OCI-LY7 (cell line): Measurements from ENCODE around the gene FLOT2. TPM values are rescaled to one million over a fixed set of nuclear protein-coding genes. Genes with fewer than 3 reads are reported as not detected.

ENCODE experiments used
- BruUV-seq: library from RNA; stranded (reverse); fragments of 400-500 nt; replicated peaks from 2 replicates; lab custom pipeline; 2021; lab: Mats Ljungman, UMichigan
- CTCF ChIA-PET: fragments of 300-600 bp; sonication (Branson Sonifier 250); formaldehyde crosslinking; loops from one replicate; lab custom pipeline; 2022; ENCODE audit warnings: antibody characterized with exemption; ENCODE audit not compliant: unreplicated experiment; lab: Charles Lee
- POLR2A ChIA-PET: fragments of 300-600 bp; sonication (Branson Sonifier 250); formaldehyde crosslinking; loops from one replicate; lab custom pipeline; 2022; ENCODE audit warnings: antibody characterized with exemption; lab: Charles Lee
- DNase-seq: peaks from one replicate; pipeline ENCODE4 v3.0.0-alpha.2; 2015; ENCODE audit warnings: low spot score
- H2AFZ ChIP-seq: fragments of 200-600 bp; sonication (generic), shearing (Covaris generic); 2 replicates; pipeline ENCODE4 v1.6.1; 2014; ENCODE audit warnings: mild to moderate bottlenecking, antibody characterized with exemption, low read length, moderate library complexity
- H3K27ac ChIP-seq: fragments of 200-600 bp; sonication (generic); 2 replicates; pipeline ENCODE4 v1.5.1; 2014; ENCODE audit warnings: mixed run types, low read depth, mild to moderate bottlenecking, moderate library complexity, low read length, inconsistent platforms; ENCODE audit not compliant: poor library complexity, severe bottlenecking
- H3K36me3 ChIP-seq: fragments of 200-600 bp; sonication (generic); 2 replicates; pipeline ENCODE4 v1.6.1; 2014; ENCODE audit warnings: mild to moderate bottlenecking, antibody characterized with exemption, low read length, moderate library complexity, mixed read lengths; ENCODE audit not compliant: insufficient read depth
- H3K4me1 ChIP-seq: fragments of 200-600 bp; sonication (generic); 2 replicates; pipeline ENCODE4 v1.5.1; 2014; ENCODE audit warnings: mild to moderate bottlenecking, low read length; ENCODE audit not compliant: insufficient read depth, poor library complexity, severe bottlenecking
- H3K4me2 ChIP-seq: fragments of 200-600 bp; sonication (generic); 2 replicates; pipeline ENCODE4 v1.6.1; 2014; ENCODE audit warnings: mild to moderate bottlenecking, low read length
- H3K4me3 ChIP-seq: fragments of 200-600 bp; sonication (generic); 2 replicates; pipeline ENCODE4 v1.5.1; 2014; ENCODE audit warnings: mild to moderate bottlenecking, low read depth, low read length; ENCODE audit not compliant: poor library complexity, severe bottlenecking
- H3K79me2 ChIP-seq: fragments of 200-600 bp; sonication (generic); 2 replicates; pipeline ENCODE4 v1.6.1; 2016; ENCODE audit warnings: low read depth, mild to moderate bottlenecking, low read length, moderate library complexity, mixed read lengths; ENCODE audit not compliant: insufficient read depth
- H3K9me2 ChIP-seq: fragments of 200-600 bp; sonication (generic); 2 replicates; pipeline ENCODE4 v1.6.1; 2016; ENCODE audit warnings: mild to moderate bottlenecking, low read length, mixed read lengths; ENCODE audit not compliant: insufficient read depth
- H3K9me3 ChIP-seq: fragments of 200-600 bp; sonication (generic); 2 replicates; pipeline ENCODE4 v1.6.1; 2014; ENCODE audit warnings: mild to moderate bottlenecking, mixed run types, low read length, mixed read lengths
- H4K20me1 ChIP-seq: fragments of 200-600 bp; sonication (generic); 2 replicates; pipeline ENCODE4 v1.6.1; 2014; ENCODE audit warnings: mild to moderate bottlenecking, antibody characterized with exemption, low read length, moderate library complexity, mixed read lengths; ENCODE audit not compliant: insufficient read depth
- EZH2phosphoT487 ChIP-seq: fragments of 200-600 bp; sonication (generic); IDR thresholded peaks from 2 replicates; pipeline ENCODE4 v1.6.1; 2018; ENCODE audit warnings: low read depth, borderline replicate concordance, mild to moderate bottlenecking, mixed run types, antibody characterized with exemption, low read length, moderate library complexity, mixed read lengths
- intact Hi-C: fragments of 100-400 bp; cut with micrococcal nuclease; formaldehyde crosslinking; loops from one replicate; pipeline ENCODE4 v1.10.0; 2022; ENCODE audit not compliant: unreplicated experiment
- total RNA-seq, 2 experiments: library from RNA; depleted of rRNA in 1 of 2; stranded (reverse); fragments of >200 nt in 1 of 2; shearing (Covaris generic) in 1 of 2; gene quantifications; 2 replicates each; pipeline ENCODE4 v1.2.3, GENCODE V29; 2014 to 2022
- TF ChIP-seq, protein P1 (sequence below): fragments of 200-600 bp; sonication (generic); conservative IDR thresholded peaks from 2 replicates; pipeline ENCODE4 v1.5.1; 2014; ENCODE audit warnings: mild to moderate bottlenecking, antibody characterized with exemption, low read length, moderate library complexity, mixed read lengths

Gene FLOT2
- total RNA-seq, 2 experiments from 2014 or later: 46.5 to 122 TPM

DNA sequence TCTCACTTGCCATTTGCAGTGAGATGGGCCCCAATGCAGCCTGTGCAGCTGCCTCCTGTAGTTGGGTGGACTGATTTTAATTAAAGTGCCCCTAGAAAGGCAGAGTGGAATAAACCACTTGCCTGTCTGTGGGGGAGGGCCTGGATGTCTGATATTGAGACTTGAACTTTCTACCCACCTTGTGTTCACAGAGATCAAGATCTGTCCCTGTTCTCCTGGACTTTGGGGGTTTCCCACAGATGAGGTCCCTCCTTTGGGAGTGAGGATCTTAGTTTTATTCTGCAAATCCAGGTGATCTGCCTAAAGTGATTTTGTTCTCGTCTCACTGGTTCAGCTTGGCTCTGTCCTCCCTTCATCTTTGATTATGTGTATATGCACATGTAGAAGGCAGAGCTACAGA lies 13.0 kb upstream of the FLOT2 start:
- ChIA-PET CTCF (interaction anchor here (0.6 kb wide), 1 partner anchor 22 kb away, joined by 3 read pairs; no protein-coding TSS in a partner anchor), POLR2A (interaction anchor here (0.6 to 0.9 kb wide), 4 partner anchors 19 to 53 kb away, joined by 3 to 4 read pairs (median 4); no protein-coding TSS in a partner anchor)
- Histone ChIP-seq H3K27ac (no peak overlapping the region), H4K20me1 (no peaks in the 10 kb centered on the region), H3K4me3 (no peak overlapping the region), H2AFZ (no peak overlapping the region), H3K9me2 (no peaks in the 10 kb centered on the region), H3K79me2 (no peaks in the 10 kb centered on the region), H3K36me3 (peaks cover 98% of the 10 kb centered on the region), H3K4me2 (no peak overlapping the region), H3K9me3 (no peaks in the 10 kb centered on the region), H3K4me1 (no peaks in the 10 kb centered on the region)
- no peak for DNase-seq
- intact Hi-C loops: no loop called here
- no TSS peak for BruUV-seq
- TF ChIP-seq, protein P1, sequence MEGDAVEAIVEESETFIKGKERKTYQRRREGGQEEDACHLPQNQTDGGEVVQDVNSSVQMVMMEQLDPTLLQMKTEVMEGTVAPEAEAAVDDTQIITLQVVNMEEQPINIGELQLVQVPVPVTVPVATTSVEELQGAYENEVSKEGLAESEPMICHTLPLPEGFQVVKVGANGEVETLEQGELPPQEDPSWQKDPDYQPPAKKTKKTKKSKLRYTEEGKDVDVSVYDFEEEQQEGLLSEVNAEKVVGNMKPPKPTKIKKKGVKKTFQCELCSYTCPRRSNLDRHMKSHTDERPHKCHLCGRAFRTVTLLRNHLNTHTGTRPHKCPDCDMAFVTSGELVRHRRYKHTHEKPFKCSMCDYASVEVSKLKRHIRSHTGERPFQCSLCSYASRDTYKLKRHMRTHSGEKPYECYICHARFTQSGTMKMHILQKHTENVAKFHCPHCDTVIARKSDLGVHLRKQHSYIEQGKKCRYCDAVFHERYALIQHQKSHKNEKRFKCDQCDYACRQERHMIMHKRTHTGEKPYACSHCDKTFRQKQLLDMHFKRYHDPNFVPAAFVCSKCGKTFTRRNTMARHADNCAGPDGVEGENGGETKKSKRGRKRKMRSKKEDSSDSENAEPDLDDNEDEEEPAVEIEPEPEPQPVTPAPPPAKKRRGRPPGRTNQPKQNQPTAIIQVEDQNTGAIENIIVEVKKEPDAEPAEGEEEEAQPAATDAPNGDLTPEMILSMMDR: no peak
- TF ChIP-seq EZH2phosphoT487: no peak

DNA sequence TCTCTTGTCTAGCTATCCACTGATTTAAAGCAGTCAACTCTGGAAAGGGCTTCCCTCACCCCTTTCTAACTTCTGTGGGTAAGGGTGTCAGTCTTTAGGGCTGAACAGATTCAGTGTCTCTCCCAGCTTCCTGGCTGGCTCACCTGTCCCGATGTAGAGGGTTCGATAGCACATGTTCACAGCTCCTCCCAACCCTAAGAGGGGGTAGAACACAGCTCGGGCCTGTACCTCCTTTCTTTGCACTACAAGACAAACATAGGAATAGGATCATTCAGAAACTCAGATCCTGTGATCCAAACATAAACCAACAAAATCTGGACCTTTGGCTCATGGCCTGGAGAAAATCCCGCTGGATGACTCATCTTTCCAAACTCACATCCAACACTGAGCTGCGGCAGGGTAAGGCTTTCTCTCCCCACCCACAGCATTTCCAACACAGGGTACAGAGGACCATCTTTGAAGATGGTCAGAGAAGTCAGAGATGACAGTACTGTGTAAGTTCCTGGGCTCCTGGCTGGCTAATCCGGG lies 11.2 kb upstream of the FLOT2 start:
- no TSS peak for BruUV-seq
- ChIA-PET POLR2A (interaction anchor here (0.5 to 1.6 kb wide), 2 partner anchors 41 to 82 kb away, joined by 3 to 5 read pairs; no protein-coding TSS in a partner anchor), CTCF (interaction anchor here (0.8 to 1.0 kb wide), 2 partner anchors 145 kb away, joined by 3 read pairs; no protein-coding TSS in a partner anchor)
- Histone ChIP-seq H2AFZ (no peak overlapping the region), H3K27ac (no peak overlapping the region), H4K20me1 (no peaks in the 10 kb centered on the region), H3K79me2 (no peaks in the 10 kb centered on the region), H3K9me3 (no peaks in the 10 kb centered on the region), H3K9me2 (no peaks in the 10 kb centered on the region), H3K4me2 (no peak overlapping the region), H3K4me1 (no peaks in the 10 kb centered on the region), H3K36me3 (peaks cover 80% of the 10 kb centered on the region), H3K4me3 (no peak overlapping the region)
- intact Hi-C loops: no loop called here
- TF ChIP-seq, protein P1: no peak
- no peak for TF ChIP-seq EZH2phosphoT487
- no peak for DNase-seq
